ENCODE data around the gene CAPZB.
A peak's percentile ranks its signal among the peaks of the same experiment; 100 is the strongest.

The CAPZB gene

DNA sequence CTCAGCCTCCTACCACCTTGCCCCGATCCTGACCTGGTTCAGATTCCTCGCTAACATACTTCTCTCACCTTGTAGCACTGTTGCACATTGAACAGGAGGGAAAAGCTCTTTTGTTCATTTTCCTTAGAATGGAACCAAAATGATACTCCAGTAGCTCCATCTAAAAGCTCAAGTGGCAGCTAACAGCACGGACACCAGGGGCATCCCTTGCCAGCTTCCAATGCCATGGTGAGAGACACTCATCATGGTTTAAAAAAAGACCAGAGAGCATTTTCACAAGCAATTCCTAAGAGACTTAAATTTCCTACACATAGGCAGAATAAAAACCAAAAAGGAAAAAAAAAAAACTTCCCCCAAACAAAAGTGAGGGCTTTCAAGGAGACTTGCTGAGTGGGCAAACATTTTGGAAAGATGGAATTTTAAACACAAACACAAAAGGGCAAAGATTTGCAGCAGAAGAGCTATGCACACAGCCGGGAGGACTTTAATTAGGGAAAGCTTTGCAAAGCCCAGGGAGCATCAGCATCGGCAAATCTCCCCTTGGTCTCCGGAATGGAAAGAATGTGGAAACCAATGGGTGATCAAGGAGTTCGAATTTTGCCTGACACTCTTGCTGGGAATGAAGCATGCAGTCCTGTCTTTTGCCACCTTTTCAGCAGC, 84.3 kb downstream of the CAPZB start:
- Histone ChIP-seq H3K27ac (ENCODE audit: low read length) (no peak overlapping the region), H3K27me3 (ENCODE audit: low read depth, low read length) (no peaks in the 10 kb centered on the region), H3K4me1 (ENCODE audit: control insufficient read depth in 1 of 2, insufficient read depth in 2 of 2, low read length in 2 of 2) (peaks cover 22 to 54% of the 10 kb centered on the region in 2 donors), H3K36me3 (ENCODE audit: control insufficient read depth in 1 of 2, insufficient read depth in 2 of 2, low read length in 2 of 2) (peaks cover 3 to 7% of the 10 kb centered on the region in 2 donors), H3K9me3 (ENCODE audit: control insufficient read depth in 1 of 2, low read length in 2 of 2) (no peaks in the 10 kb centered on the region), H3K4me3 (ENCODE audit: low read depth in 1 of 2, low read length in 2 of 2) (no peak overlapping the region)

DNA sequence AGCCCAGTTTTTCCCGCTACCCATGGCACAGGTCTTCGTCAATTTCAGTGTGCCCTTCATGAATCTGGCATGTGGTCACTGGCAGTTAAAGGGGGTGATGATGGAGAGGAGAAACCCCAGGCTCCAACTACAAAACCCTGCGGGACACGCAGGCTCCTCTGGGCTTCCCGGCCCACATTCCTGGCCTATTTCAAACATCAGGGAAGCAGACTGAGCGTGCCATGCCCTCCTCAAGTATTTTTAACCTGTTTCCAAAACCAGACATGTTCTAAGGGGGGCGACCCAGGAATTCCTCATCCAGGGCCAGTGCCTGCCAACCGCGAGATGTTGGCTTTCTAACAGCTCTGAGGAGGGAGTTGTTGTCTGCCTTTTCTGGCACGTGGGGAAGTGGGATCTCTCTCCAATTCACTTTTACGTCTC, 85.1 kb downstream of the CAPZB start:
- H3K27me3 ChIP-seq (ENCODE audit: low read depth, low read length), result no peaks in the 10 kb centered on the region
- H3K4me3 ChIP-seq (ENCODE audit: low read depth in 1 of 2, low read length in 2 of 2), result no peak overlapping the region
- H3K4me1 ChIP-seq (ENCODE audit: control insufficient read depth in 1 of 2, insufficient read depth in 2 of 2, low read length in 2 of 2), result peaks cover 22 to 54% of the 10 kb centered on the region in 2 donors
- H3K9me3 ChIP-seq (ENCODE audit: control insufficient read depth in 1 of 2, low read length in 2 of 2), result no peaks in the 10 kb centered on the region
- peak overlapping the region; percentile 44 for H3K27ac ChIP-seq (ENCODE audit: low read length)
- peaks cover 7 to 11% of the 10 kb centered on the region in 2 donors for H3K36me3 ChIP-seq (ENCODE audit: control insufficient read depth in 1 of 2, insufficient read depth in 2 of 2, low read length in 2 of 2)

DNA sequence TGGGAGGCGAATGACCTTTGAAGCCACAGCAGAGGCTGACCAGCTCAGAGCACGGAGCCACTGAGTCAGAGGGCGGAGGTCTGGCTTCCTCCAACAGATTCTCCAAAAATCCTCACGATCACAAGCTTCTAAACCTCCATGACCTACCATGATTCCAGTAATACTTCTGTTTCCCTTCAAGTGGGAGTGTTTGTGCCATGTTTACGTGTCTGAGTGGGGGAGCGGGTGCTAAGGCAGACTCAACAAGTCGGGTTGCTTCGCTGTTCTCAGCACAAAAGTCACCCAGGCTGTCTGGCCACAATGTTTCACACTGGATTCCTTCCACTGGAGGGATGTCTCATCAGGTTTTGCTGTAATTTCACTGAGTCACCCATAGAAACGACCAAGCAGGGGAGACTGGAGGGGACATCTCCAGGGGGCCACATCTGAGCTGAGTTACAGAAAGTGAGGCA, 87.0 kb downstream of the CAPZB start:
- Histone ChIP-seq H3K4me1 (ENCODE audit: control insufficient read depth in 1 of 2, insufficient read depth in 2 of 2, low read length in 2 of 2) (peaks cover 22 to 56% of the 10 kb centered on the region in 2 donors), H3K27ac (ENCODE audit: low read length) (peak overlapping the region; percentile 14), H3K36me3 (ENCODE audit: control insufficient read depth in 1 of 2, insufficient read depth in 2 of 2, low read length in 2 of 2) (peaks cover 7 to 11% of the 10 kb centered on the region in 2 donors), H3K4me3 (ENCODE audit: low read depth in 1 of 2, low read length in 2 of 2) (no peak overlapping the region), H3K27me3 (ENCODE audit: low read depth, low read length) (no peaks in the 10 kb centered on the region), H3K9me3 (ENCODE audit: control insufficient read depth in 1 of 2, low read length in 2 of 2) (no peaks in the 10 kb centered on the region)

DNA sequence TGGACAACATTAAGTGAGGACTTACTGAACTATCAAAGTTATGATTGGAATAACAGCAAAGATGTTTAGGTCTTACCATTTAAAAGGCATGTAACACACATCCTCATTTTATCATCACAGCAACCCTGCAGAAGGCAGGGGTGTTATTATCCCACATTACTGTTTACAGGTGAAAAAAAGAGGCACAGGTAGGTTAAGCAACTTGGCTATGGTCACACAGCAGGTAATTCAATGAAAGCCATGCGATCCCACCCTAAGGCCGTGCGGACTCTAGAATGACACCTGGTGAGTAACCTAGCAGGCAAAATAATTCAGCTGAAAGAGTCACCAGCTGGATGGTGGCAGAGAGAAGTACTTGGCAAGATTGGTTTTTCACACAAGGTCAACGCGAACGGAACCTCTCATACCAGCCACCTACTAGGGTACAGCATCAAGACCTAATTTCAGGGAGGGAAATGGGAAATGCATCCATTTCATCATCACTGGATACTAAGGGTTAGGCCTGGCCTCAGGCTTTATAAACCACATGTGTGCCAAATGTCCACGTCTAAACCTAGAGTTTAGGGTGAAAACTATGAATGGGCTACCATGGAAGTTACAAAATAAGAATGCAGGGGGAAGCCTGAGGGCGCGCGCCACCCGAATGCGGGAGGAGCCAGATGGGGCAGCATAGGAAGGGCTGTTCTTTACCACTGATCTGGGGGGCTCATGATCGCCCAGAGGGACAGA, 88.0 kb downstream of the CAPZB start:
- peak overlapping the region; percentile 14 for H3K27ac ChIP-seq (ENCODE audit: low read length)
- H3K4me3 ChIP-seq (ENCODE audit: low read depth in 1 of 2, low read length in 2 of 2), result no peak overlapping the region
- H3K4me1 ChIP-seq (ENCODE audit: control insufficient read depth in 1 of 2, insufficient read depth in 2 of 2, low read length in 2 of 2), result peaks cover 22 to 58% of the 10 kb centered on the region in 2 donors
- no peaks in the 10 kb centered on the region for H3K9me3 ChIP-seq (ENCODE audit: control insufficient read depth in 1 of 2, low read length in 2 of 2)
- peaks cover 7 to 11% of the 10 kb centered on the region in 2 donors for H3K36me3 ChIP-seq (ENCODE audit: control insufficient read depth in 1 of 2, insufficient read depth in 2 of 2, low read length in 2 of 2)
- H3K27me3 ChIP-seq (ENCODE audit: low read depth, low read length), result no peaks in the 10 kb centered on the region

DNA sequence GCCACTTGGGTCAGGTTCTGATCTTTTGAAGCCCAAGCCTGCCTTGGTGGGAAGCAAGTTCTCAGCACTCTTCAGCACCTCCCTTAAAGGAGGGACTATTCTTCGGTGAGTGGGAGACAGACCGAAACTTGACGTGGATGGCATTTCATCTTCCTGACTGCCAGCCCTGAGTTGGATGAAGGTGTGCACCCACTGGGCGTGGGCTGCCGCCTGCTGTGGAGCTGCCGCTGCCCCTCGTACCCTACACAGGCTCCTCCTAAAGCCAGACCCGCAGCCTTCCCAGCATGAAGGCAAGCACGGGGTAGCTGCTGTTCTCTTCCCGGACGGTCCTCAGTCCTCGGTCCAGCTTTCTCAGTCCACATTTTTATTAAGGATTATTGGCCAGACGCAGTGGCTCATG, 89.1 kb downstream of the CAPZB start:
- Histone ChIP-seq H3K9me3 (ENCODE audit: control insufficient read depth in 1 of 2, low read length in 2 of 2) (no peaks in the 10 kb centered on the region), H3K27ac (ENCODE audit: low read length) (no peak overlapping the region), H3K4me3 (ENCODE audit: low read depth in 1 of 2, low read length in 2 of 2) (no peak overlapping the region), H3K4me1 (ENCODE audit: control insufficient read depth in 1 of 2, insufficient read depth in 2 of 2, low read length in 2 of 2) (peaks cover 17 to 58% of the 10 kb centered on the region in 2 donors), H3K36me3 (ENCODE audit: control insufficient read depth in 1 of 2, insufficient read depth in 2 of 2, low read length in 2 of 2) (peaks cover 7 to 11% of the 10 kb centered on the region in 2 donors), H3K27me3 (ENCODE audit: low read depth, low read length) (no peaks in the 10 kb centered on the region)

DNA sequence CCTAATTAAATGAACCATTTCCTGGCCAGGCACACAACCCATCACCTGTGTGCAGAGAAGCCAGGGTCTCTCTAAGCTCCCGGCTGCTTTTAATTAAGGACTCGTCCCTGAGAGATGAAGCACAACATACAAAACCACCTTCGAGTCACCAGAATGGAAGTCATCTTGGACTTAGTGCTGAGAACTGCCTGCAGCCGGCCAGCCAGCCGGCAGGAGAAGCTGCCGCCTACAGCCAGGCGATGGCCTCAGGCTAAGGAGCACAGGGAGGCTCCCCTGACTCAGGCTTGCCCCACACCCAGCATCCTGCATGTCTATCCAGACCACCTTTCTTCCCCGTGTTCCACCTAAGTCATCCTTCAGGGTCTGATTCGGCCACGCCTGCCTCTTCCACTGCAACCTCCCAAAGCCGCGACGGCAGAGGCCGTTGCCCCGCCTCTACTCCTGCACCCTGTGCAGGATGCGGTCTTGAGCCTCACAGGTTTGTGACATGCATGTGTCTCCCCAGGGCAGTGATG, 89.6 kb downstream of the CAPZB start:
- Histone ChIP-seq H3K4me1 (ENCODE audit: control insufficient read depth in 1 of 2, insufficient read depth in 2 of 2, low read length in 2 of 2) (peaks cover 15 to 53% of the 10 kb centered on the region in 2 donors), H3K4me3 (ENCODE audit: low read depth in 1 of 2, low read length in 2 of 2) (no peak overlapping the region), H3K36me3 (ENCODE audit: control insufficient read depth in 1 of 2, insufficient read depth in 2 of 2, low read length in 2 of 2) (peaks cover 7 to 11% of the 10 kb centered on the region in 2 donors), H3K9me3 (ENCODE audit: control insufficient read depth in 1 of 2, low read length in 2 of 2) (no peaks in the 10 kb centered on the region), H3K27ac (ENCODE audit: low read length) (no peak overlapping the region), H3K27me3 (ENCODE audit: low read depth, low read length) (no peaks in the 10 kb centered on the region)

DNA sequence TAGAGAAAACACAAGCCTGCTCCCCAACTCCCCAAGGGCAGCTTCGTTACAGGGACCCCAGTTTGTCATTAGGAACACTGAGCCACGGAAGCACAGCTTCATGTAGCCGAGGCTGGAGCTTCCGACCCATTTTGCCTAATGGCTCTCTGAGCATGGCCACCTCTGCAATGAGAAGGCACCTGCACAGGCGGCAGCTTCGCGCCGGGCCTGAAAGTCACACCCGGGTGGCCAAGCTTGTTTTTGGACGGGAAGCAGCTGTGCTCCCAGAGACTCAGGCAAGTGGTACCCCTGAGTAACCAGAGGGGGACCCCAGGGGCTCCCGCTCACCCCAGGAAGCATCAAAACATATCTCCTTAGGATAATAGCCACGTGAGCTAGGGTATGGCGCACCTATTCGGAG, 92.3 kb downstream of the CAPZB start:
- H3K4me3 ChIP-seq (ENCODE audit: low read depth in 1 of 2, low read length in 2 of 2), result no peak overlapping the region
- peaks cover 23 to 43% of the 10 kb centered on the region in 2 donors for H3K4me1 ChIP-seq (ENCODE audit: control insufficient read depth in 1 of 2, insufficient read depth in 2 of 2, low read length in 2 of 2)
- H3K27ac ChIP-seq (ENCODE audit: low read length), result peak overlapping the region; percentile 21
- H3K27me3 ChIP-seq (ENCODE audit: low read depth, low read length), result no peaks in the 10 kb centered on the region
- no peaks in the 10 kb centered on the region for H3K9me3 ChIP-seq (ENCODE audit: control insufficient read depth in 1 of 2, low read length in 2 of 2)
- peaks cover 7 to 11% of the 10 kb centered on the region in 2 donors for H3K36me3 ChIP-seq (ENCODE audit: control insufficient read depth in 1 of 2, insufficient read depth in 2 of 2, low read length in 2 of 2)

DNA sequence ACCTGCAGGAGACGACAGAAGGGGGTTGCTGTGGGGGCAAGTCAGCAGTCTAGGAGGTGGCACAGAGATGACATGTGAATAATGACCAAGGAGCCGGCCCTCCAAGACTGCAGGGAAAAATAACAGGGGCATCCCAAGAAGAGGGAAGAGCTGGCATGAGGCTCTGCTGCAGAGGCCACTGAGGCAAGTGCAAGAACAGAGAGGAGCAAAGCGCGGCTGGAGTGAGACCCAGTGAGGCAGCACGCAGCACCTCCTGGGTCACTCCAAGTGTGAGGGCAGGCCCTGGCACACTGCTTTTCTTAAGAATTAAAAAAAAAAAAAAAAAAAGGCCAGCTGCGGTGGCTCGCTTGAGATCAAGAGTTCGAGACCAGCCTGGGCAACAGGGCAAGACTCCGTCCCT, 93.1 kb downstream of the CAPZB start:
- Histone ChIP-seq H3K36me3 (ENCODE audit: control insufficient read depth in 1 of 2, insufficient read depth in 2 of 2, low read length in 2 of 2) (peaks cover 7 to 8% of the 10 kb centered on the region in 2 donors), H3K9me3 (ENCODE audit: control insufficient read depth in 1 of 2, low read length in 2 of 2) (no peaks in the 10 kb centered on the region), H3K27me3 (ENCODE audit: low read depth, low read length) (no peaks in the 10 kb centered on the region), H3K4me3 (ENCODE audit: low read depth in 1 of 2, low read length in 2 of 2) (no peak overlapping the region), H3K4me1 (ENCODE audit: control insufficient read depth in 1 of 2, insufficient read depth in 2 of 2, low read length in 2 of 2) (peaks cover 22 to 43% of the 10 kb centered on the region in 2 donors), H3K27ac (ENCODE audit: low read length) (no peak overlapping the region)

DNA sequence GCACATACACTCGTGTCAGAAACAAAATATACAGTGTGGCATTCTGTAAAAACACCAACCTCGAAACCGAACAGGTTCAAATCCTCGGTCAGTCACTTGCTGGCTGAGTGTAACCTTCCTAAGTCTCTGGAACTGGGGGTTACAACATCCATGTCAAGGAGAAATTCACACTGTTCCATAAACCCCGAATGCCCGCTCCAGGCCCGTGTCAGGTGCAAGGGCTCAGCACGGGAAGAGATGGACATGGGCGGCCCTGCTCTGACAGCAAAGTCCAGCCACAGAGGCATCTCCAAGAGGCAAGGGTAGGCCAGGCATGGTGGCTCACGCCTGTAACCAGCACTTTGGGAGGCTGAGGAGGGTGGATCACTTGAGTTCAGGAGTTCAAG, 93.8 kb downstream of the CAPZB start:
- Histone ChIP-seq H3K4me1 (ENCODE audit: control insufficient read depth in 1 of 2, insufficient read depth in 2 of 2, low read length in 2 of 2) (peaks cover 28 to 49% of the 10 kb centered on the region in 2 donors), H3K9me3 (ENCODE audit: control insufficient read depth in 1 of 2, low read length in 2 of 2) (no peaks in the 10 kb centered on the region), H3K4me3 (ENCODE audit: low read depth in 1 of 2, low read length in 2 of 2) (no peak overlapping the region), H3K36me3 (ENCODE audit: control insufficient read depth in 1 of 2, insufficient read depth in 2 of 2, low read length in 2 of 2) (peaks cover 7 to 8% of the 10 kb centered on the region in 2 donors), H3K27ac (ENCODE audit: low read length) (peak overlapping the region; percentile 70), H3K27me3 (ENCODE audit: low read depth, low read length) (no peaks in the 10 kb centered on the region)

DNA sequence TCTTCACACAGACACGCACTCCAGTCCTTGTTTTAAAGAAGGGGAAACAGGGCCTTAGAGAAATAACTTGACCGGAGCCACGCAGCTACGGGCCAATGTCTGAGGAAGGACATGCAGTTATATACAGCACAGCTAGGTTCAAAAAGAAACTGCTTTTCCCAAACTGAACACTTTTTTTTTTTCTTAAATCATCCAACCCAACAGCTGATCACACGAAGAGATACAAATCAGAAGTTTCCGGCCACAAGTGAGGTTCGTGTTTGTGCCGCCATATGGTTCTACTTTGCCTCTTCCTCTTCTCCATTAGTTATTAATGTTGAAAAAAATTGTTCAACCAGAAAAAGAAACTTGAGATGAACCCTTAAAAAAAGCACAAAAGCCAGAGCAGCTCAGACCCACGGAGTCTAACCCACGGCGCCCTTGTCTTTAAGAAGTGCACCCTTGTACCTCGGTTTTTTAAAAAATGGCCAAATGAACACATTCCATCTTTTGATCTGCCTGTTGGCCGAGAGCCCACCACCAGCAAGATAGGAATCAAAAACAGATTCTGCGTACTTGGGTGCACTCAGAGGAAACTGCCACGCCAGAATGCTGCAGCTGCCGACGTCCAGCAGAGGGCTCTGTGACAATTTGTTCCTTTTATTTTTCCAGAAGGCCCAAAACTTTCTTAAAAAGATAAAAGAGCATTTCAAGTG, 94.3 kb downstream of the CAPZB start:
- Histone ChIP-seq H3K27ac (ENCODE audit: low read length) (peak overlapping the region; percentile 70), H3K9me3 (ENCODE audit: control insufficient read depth in 1 of 2, low read length in 2 of 2) (no peaks in the 10 kb centered on the region), H3K27me3 (ENCODE audit: low read depth, low read length) (no peaks in the 10 kb centered on the region), H3K4me3 (ENCODE audit: low read depth in 1 of 2, low read length in 2 of 2) (peak overlapping the region in 1 of 2 donors; percentile 30), H3K4me1 (ENCODE audit: control insufficient read depth in 1 of 2, insufficient read depth in 2 of 2, low read length in 2 of 2) (peaks cover 34 to 55% of the 10 kb centered on the region in 2 donors), H3K36me3 (ENCODE audit: control insufficient read depth in 1 of 2, insufficient read depth in 2 of 2, low read length in 2 of 2) (peaks cover 4% of the 10 kb centered on the region in 2 donors)

Measured in muscle layer of duodenum (tissue), 2 donors.